Nephron progenitor cell (in vitro differentiated cells): ENCODE data around the gene UNC93B1.

ENCODE experiments used
- DNase-seq: peaks from one replicate; pipeline ENCODE4 v3.0.0; 2021
- H3K27ac Mint-ChIP-seq: 2 replicates; pipeline ENCODE4 v1.8.0; 2021; ENCODE audit warnings: mild to moderate bottlenecking, moderate library complexity, mixed read lengths
- H3K27me3 Mint-ChIP-seq: 2 replicates; pipeline ENCODE4 v1.8.0; 2021; ENCODE audit warnings: mild to moderate bottlenecking, low read depth, mixed read lengths; ENCODE audit not compliant: poor library complexity
- H3K36me3 Mint-ChIP-seq: 2 replicates; pipeline ENCODE4 v1.8.0; 2021; ENCODE audit warnings: low read depth, mixed read lengths
- H3K4me1 Mint-ChIP-seq: 2 replicates; pipeline ENCODE4 v1.8.0; 2021; ENCODE audit warnings: mixed read lengths
- H3K4me3 Mint-ChIP-seq: 2 replicates; pipeline ENCODE4 v1.8.0; 2021; ENCODE audit warnings: mild to moderate bottlenecking, moderate library complexity, mixed read lengths
- H3K9me3 Mint-ChIP-seq: 2 replicates; pipeline ENCODE4 v1.8.0; 2021; ENCODE audit warnings: mild to moderate bottlenecking, moderate library complexity, mixed read lengths
- TF ChIP-seq, protein P1 (sequence below): fragments of 200-600 bp; sonication (generic); IDR thresholded peaks from 2 replicates; pipeline ENCODE4 v1.5.0; 2021; ENCODE audit warnings: antibody characterized with exemption

Gene UNC93B1, protein sequence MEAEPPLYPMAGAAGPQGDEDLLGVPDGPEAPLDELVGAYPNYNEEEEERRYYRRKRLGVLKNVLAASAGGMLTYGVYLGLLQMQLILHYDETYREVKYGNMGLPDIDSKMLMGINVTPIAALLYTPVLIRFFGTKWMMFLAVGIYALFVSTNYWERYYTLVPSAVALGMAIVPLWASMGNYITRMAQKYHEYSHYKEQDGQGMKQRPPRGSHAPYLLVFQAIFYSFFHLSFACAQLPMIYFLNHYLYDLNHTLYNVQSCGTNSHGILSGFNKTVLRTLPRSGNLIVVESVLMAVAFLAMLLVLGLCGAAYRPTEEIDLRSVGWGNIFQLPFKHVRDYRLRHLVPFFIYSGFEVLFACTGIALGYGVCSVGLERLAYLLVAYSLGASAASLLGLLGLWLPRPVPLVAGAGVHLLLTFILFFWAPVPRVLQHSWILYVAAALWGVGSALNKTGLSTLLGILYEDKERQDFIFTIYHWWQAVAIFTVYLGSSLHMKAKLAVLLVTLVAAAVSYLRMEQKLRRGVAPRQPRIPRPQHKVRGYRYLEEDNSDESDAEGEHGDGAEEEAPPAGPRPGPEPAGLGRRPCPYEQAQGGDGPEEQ

DNA sequence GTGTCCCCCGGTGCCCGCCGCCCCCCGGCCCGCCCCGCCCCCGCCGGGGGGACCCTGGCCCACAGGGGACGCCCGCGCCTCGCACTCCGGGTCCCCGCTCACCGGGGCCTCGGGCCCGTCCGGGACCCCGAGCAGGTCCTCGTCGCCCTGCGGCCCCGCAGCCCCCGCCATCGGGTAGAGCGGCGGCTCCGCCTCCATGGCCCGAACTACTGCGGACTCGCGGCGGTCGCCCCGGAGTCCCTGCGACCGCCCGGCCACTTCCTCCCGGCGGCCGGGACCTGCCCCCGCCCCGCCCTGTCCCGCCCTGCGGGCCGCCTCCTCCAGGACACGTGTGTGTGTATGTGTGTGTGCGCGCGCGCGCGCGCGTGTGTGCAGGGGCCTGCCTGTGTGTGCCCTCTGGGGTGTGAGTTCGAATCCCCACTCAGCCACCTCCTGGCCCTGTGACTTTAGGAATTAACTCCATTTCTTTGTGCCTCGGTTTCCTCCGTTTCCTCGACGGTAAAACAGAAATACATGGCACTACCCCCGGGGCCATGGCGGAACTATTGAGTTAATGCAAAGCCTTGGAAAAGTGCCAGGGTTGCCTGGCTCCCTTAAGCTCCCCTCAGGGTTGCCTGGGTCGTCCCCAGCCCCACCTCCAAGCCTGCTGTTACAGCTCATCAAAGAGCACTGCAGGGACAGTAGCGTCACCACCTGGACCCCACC is at the start of gene UNC93B1:
TSS of gene UNC93B1 (minus strand) at position 252 of the 705 bp plus-strand sequence. CDS start at position 198, 54 bp downstream.
- H3K9me3 Mint-ChIP-seq = no peaks in the 10 kb centered on the region
- TF ChIP-seq, protein P1, sequence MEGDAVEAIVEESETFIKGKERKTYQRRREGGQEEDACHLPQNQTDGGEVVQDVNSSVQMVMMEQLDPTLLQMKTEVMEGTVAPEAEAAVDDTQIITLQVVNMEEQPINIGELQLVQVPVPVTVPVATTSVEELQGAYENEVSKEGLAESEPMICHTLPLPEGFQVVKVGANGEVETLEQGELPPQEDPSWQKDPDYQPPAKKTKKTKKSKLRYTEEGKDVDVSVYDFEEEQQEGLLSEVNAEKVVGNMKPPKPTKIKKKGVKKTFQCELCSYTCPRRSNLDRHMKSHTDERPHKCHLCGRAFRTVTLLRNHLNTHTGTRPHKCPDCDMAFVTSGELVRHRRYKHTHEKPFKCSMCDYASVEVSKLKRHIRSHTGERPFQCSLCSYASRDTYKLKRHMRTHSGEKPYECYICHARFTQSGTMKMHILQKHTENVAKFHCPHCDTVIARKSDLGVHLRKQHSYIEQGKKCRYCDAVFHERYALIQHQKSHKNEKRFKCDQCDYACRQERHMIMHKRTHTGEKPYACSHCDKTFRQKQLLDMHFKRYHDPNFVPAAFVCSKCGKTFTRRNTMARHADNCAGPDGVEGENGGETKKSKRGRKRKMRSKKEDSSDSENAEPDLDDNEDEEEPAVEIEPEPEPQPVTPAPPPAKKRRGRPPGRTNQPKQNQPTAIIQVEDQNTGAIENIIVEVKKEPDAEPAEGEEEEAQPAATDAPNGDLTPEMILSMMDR = no peak
- H3K27me3 Mint-ChIP-seq = peaks cover 61% of the 10 kb centered on the region
- no peaks in the 10 kb centered on the region for H3K36me3 Mint-ChIP-seq
- H3K4me1 Mint-ChIP-seq = peaks cover 15% of the 10 kb centered on the region
- DNase-seq = peak; percentile 78
- no peak within 1 kb of the TSS for H3K27ac Mint-ChIP-seq
- H3K4me3 Mint-ChIP-seq = peak within 1 kb of the TSS; percentile 81

DNA sequence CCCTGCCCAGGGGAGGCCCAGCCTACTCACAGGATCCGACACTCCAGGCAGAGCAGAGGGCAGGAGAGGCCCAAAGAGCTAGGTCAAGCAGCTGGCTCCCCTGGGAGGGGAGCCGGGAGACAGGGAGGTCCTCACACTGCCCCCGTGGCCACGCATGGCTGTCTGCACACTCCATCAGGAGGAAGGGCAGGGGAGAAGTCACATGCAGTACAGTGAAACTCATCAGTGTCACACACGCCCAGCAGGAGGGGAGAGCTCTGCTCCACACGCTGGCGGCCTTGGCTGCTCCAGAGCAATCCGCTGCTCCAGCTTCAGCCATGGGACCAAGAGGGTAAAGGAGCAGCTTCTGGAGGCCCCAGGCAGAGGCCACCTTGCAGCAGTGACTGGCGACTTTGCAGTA is 49.2 kb upstream of the UNC93B1 start:
- TF ChIP-seq, protein P1 = no peak
- H3K27me3 Mint-ChIP-seq = no peaks in the 10 kb centered on the region
- no peaks in the 10 kb centered on the region for H3K9me3 Mint-ChIP-seq
- no peak overlapping the region for H3K4me3 Mint-ChIP-seq
- peak overlapping the region; percentile 96 for H3K27ac Mint-ChIP-seq
- DNase-seq = no peak
- H3K36me3 Mint-ChIP-seq = peaks cover 19% of the 10 kb centered on the region
- peaks cover 26% of the 10 kb centered on the region for H3K4me1 Mint-ChIP-seq

DNA sequence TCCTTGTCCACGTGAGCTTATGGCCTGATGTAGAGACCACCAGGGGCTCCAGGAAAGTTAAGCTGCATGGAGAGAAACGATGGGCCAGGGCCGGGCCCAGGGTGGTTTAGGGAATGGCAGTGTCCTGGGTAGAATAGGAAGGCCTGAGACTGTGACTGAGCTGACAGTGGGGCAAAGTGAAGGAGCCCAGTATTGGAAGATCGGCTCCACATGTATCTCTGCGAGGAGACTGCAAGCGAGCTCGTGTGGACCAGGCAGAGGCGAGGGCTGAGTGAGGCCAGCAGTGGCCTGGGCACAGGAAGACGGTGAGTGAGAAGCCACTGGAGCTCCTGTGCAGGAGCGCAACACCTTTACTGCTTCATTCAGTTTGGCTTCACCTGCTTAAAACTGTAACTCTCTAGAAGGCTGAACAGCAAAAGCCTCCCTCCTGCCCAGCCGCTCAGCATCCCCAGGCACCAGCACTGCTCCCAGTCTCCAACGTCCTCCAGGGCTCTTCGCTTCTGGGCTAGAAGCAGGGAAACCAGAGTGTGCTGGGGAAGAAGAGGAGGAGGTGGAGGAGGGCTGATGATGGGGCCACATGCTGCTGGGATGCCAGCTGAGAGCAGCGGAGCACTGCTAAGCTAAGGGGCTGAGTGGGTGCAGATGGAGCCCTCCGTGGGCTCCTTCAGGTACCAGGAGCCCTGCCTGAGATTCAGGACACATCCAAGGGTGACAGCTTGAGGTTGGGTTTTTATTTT is 48.4 kb upstream of the UNC93B1 start:
- TF ChIP-seq, protein P1 = no peak
- Mint-ChIP-seq H3K4me1 (peaks cover 26% of the 10 kb centered on the region), H3K27me3 (no peaks in the 10 kb centered on the region), H3K4me3 (no peak overlapping the region), H3K9me3 (no peaks in the 10 kb centered on the region), H3K27ac (peak overlapping the region; percentile 96), H3K36me3 (peaks cover 12% of the 10 kb centered on the region)
- no peak for DNase-seq

DNA sequence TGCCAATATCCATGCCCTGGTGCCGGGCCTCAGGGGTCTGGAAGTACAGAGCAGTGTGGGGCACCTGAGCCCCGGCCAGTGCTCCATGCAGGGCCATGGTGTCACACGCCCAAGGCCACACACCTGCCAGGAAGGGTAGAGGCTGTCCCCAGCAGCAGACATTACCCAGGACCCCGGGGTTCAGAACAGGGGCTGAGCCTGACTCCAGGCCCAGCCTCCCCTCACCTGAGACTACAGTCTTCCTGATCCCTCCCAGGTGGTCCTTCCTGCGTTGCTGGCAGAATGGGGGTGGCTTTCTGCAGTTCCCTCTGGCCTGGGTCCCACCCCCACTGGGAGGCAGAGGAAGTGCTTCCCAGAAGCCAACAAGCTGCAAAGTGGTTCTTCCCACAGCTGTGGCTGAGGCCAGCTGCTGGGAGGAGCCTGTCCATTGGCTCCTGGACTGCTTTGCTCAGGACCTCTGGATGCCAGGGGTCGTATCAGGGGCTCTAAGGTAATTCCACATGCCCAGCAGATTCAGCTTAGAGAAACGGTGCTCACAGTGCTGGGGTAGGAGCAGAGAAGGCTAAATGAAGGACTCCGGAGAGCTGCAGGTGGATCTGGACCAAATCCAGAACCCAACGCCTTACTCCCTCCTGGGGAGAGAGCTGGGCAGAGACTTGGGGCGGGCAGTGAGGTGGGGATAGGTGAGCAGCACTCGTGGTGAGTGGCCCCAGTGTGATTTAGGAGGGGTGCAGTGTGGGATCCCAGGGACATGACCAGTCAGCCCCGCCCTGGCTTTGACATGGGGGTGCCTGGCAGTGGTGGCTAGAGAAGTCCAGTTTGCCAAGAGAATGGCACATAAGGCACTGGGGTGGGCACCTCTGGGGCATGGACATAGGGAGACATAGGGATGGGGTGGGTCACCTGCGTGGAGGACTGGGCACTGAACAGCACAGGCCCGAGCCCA is 47.6 kb upstream of the UNC93B1 start:
- TF ChIP-seq, protein P1 = no peak
- Mint-ChIP-seq H3K9me3 (no peaks in the 10 kb centered on the region), H3K36me3 (peaks cover 5% of the 10 kb centered on the region), H3K27me3 (no peaks in the 10 kb centered on the region), H3K4me1 (peaks cover 26% of the 10 kb centered on the region), H3K4me3 (no peak overlapping the region), H3K27ac (peak overlapping the region; percentile 96)
- no peak for DNase-seq

DNA sequence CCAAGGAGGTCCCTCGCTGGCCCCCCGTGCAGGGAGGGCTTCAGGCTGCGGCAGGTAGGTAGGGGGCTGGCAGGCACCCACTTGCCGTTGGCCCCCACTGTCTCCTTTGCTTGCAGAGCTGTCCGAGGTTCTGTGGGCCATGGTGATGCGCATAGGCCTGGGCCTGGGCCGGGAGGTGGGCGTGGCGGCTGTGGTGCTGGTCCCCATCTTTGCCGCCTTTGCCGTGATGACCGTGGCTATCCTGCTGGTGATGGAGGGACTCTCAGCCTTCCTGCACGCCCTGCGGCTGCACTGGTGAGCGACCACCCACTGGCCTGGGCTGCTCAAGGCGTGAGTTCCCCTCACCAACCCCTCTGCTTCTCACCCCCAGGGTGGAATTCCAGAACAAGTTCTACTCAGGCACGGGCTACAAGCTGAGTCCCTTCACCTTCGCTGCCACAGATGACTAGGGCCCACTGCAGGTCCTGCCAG is 46.5 kb upstream of the UNC93B1 start:
- Mint-ChIP-seq H3K27me3 (no peaks in the 10 kb centered on the region), H3K4me3 (no peak overlapping the region), H3K4me1 (peaks cover 26% of the 10 kb centered on the region), H3K9me3 (no peaks in the 10 kb centered on the region), H3K27ac (no peak overlapping the region), H3K36me3 (no peaks in the 10 kb centered on the region)
- DNase-seq = no peak
- TF ChIP-seq, protein P1 = no peak
